AG09309 (cell line): ENCODE measurements around the gene PLA2G3.
A peak's percentile ranks its signal among the peaks of the same experiment; 100 is the strongest.

ENCODE experiments used
- DNase-seq: peaks from one replicate; pipeline ENCODE4 v3.0.0-alpha.2; 2010; ENCODE audit warnings: low read depth
- H3K4me3 ChIP-seq: 2 replicates; pipeline ENCODE4 v1.5.1; 2011; ENCODE audit warnings: mild to moderate bottlenecking, low read depth, low read length, moderate library complexity; ENCODE audit not compliant: control insufficient read depth
- CTCF ChIP-seq: IDR thresholded peaks from 2 replicates; pipeline ENCODE4 v1.5.1; 2011; ENCODE audit warnings: mild to moderate bottlenecking, low read depth, low read length, inconsistent platforms; ENCODE audit not compliant: insufficient read depth, control insufficient read depth; ENCODE audit errors: missing control alignments

Gene PLA2G3

GRCh38 chr22:31126869-31127175 lies 13.5 kb downstream of the PLA2G3 start:
- TF ChIP-seq CTCF, result no peak
- DNase-seq, result no peak
- no peak overlapping the region for H3K4me3 ChIP-seq

GRCh38 chr22:31126128-31126868 lies 14.0 kb downstream of the PLA2G3 start:
- no peak for TF ChIP-seq CTCF
- DNase-seq, result no peak
- H3K4me3 ChIP-seq, result no peak overlapping the region

DNA sequence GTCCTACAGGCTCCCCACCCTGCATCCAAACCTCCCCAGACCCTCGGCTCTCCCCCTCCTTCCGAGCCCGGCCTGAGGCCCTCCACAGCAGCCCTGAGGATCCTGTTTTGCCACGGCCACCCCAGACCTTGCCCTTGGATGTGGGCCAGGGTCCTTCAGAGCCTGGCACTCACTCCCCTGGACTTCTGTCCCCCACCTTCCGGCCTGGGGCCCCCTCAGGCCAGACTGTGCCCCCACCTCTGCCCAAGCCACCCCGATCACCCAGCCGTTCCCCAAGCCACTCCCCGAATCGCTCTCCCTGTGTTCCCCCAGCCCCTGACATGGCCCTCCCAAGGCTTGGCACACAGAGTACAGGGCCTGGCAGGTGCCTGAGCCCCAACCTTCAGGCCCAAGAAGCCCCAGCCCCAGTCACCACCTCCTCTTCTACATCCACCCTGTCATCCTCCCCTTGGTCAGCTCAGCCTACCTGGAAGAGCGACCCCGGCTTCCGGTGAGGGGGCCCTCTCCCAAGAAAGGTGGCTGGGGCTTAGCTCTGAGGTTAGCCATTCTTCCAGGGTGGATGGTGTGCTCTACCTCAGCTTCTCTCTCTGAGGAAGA lies 14.7 kb downstream of the PLA2G3 start:
- no peak for DNase-seq
- TF ChIP-seq CTCF, result no peak
- H3K4me3 ChIP-seq, result no peak overlapping the region

DNA sequence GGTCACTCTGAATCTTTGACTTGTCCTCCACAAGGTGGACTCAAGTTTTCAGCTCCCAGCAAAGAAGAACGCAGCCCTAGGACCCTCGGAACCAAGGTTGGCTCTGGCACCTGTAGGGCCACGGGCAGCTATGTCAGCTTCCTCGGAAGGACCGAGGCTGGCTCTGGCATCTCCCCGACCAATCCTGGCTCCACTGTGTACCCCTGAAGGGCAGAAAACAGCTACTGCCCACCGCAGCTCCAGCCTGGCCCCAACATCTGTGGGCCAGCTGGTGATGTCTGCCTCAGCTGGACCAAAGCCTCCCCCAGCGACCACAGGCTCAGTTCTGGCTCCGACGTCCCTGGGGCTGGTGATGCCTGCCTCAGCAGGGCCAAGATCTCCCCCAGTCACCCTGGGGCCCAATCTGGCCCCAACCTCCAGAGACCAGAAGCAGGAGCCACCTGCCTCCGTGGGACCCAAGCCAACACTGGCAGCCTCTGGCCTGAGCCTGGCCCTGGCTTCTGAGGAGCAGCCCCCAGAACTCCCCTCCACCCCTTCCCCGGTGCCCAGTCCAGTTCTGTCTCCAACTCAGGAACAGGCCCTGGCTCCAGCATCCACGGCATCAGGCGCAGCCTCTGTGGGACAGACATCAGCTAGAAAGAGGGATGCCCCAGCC lies 15.4 kb downstream of the PLA2G3 start:
- no peak for DNase-seq
- TF ChIP-seq CTCF, result no peak
- no peak overlapping the region for H3K4me3 ChIP-seq

DNA sequence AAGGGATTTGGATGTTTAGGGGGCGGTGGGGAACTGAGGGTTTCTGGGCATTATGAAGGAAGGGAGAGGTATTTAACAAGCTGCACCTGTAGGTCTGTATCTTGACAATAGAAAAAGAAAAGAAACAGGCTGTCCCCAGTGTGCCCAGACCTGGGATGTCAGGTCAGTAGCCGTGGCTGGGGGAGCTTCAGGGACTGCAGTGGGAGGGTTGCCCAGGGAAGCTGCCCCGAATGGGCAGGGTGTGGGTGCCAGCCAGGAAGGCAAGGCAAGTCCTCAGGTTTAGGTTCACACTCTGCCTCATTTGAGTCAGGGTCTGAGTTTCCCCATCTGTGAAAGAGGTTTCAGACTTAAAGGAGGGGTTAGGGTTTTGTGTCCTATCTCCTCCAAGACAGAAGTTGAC lies 16.0 kb downstream of the PLA2G3 start:
- no peak overlapping the region for H3K4me3 ChIP-seq
- TF ChIP-seq CTCF, result no peak
- DNase-seq, result no peak

DNA sequence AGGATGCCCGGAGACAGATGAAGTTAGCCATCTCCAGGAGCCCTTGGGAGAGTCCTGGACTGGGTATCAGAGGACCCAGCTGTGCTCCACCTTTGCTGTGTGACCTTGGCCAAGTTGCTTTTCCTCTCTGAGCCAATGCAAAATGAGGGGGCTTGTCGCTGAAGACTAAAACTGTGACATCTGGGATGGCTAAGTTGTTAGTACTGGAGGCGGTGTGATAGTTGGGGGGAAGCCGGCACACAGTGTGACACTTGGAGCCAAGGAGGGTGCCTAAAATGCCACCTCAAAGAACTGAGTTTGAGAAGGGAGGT lies 17.1 kb downstream of the PLA2G3 start:
- no peak for DNase-seq
- H3K4me3 ChIP-seq, result peak overlapping the region; percentile 44
- no peak for TF ChIP-seq CTCF
